Left ventricle myocardium inferior (tissue), 1 donor: ENCODE results near the gene MEGF11. TPM values are rescaled to one million over a fixed set of nuclear protein-coding genes. Genes with fewer than 3 reads are reported as not detected.

Source experiments
- DNase-seq: peaks from one replicate; pipeline ENCODE4 v3.0.0-alpha.2; 2020
- H3K27ac ChIP-seq: fragments of 200-600 bp; replicated peaks from 2 replicates; pipeline ENCODE4 v1.8.0; 2021
- H3K27me3 ChIP-seq: fragments of 200-600 bp; 2 replicates; pipeline ENCODE4 v1.8.0; 2021; ENCODE audit warnings: low read depth
- H3K36me3 ChIP-seq: fragments of 200-600 bp; 2 replicates; pipeline ENCODE4 v1.8.0; 2021
- H3K4me1 ChIP-seq: fragments of 200-600 bp; 2 replicates; pipeline ENCODE4 v1.8.0; 2021
- H3K4me3 ChIP-seq: fragments of 200-600 bp; 2 replicates; pipeline ENCODE4 v1.8.0; 2021; ENCODE audit warnings: mild to moderate bottlenecking, moderate library complexity
- H3K9me3 ChIP-seq: fragments of 200-600 bp; replicated peaks from 2 replicates; pipeline ENCODE4 v1.8.0; 2021
- CTCF ChIP-seq: fragments of 200-600 bp; IDR thresholded peaks from 2 replicates; pipeline ENCODE4 v1.8.0; 2021; ENCODE audit warnings: antibody characterized with exemption, mild to moderate bottlenecking, borderline replicate concordance
- intact Hi-C: fragments of 100-400 bp; cut with micrococcal nuclease; formaldehyde crosslinking; loops from one replicate; pipeline ENCODE4 v1.11.0; 2022
- total RNA-seq: library from RNA; stranded (reverse); fragmentation: NEBNext Ultra II Directional; extraction: Animal tissue kit (Norgen Biotek cat#: 25700); gene quantifications from one replicate; pipeline ENCODE4 v1.2.1, GENCODE V29; 2021
- donor health status: DM: no; HTN: yes; CAD: no; lungs with severe emphysema.

Gene MEGF11
- total RNA-seq, 1 donor from 2014 or later, result not detected

- Histone ChIP-seq H3K27ac (no peak overlapping the region), H3K4me3 (no peak overlapping the region), H3K36me3 (no peaks in the 10 kb centered on the region), H3K9me3 (no peaks in the 10 kb centered on the region), H3K27me3 (peaks cover 97% of the 10 kb centered on the region), H3K4me1 (no peaks in the 10 kb centered on the region)
- no peak for TF ChIP-seq CTCF
- DNase-seq, result no peak
- intact Hi-C loops, result no loop called here
Observed at GRCh38 chr15:65998486-65998885, 255.1 kb downstream of the MEGF11 start.

- intact Hi-C loops, result no loop called here
- Histone ChIP-seq H3K27ac (no peak overlapping the region), H3K27me3 (peaks cover 96% of the 10 kb centered on the region)
Observed at GRCh38 chr15:65996901-65997300, 256.6 kb downstream of the MEGF11 start.

GRCh38 chr15:65994832-65995231 lies 258.7 kb downstream of the MEGF11 start:
- Histone ChIP-seq H3K36me3 (no peaks in the 10 kb centered on the region), H3K9me3 (no peaks in the 10 kb centered on the region), H3K4me3 (no peak overlapping the region), H3K27me3 (peaks cover 96% of the 10 kb centered on the region), H3K27ac (no peak overlapping the region), H3K4me1 (no peaks in the 10 kb centered on the region)
- DNase-seq, result no peak
- TF ChIP-seq CTCF, result no peak
- intact Hi-C loops, result no loop called here

More at GRCh38 chr15:65996901-65997300, 256.6 kb downstream of the MEGF11 start:
- no peaks in the 10 kb centered on the region for H3K36me3 ChIP-seq
- H3K4me3 ChIP-seq, result no peak overlapping the region
- DNase-seq, result no peak
- H3K9me3 ChIP-seq, result no peaks in the 10 kb centered on the region
- H3K4me1 ChIP-seq, result no peaks in the 10 kb centered on the region
- TF ChIP-seq CTCF, result no peak

- H3K27ac ChIP-seq, result no peak overlapping the region
- H3K27me3 ChIP-seq, result peaks cover 96% of the 10 kb centered on the region
- TF ChIP-seq CTCF, result no peak
- no peaks in the 10 kb centered on the region for H3K9me3 ChIP-seq
- no peak for DNase-seq
- no peaks in the 10 kb centered on the region for H3K4me1 ChIP-seq
- intact Hi-C loops, result no loop called here
- H3K36me3 ChIP-seq, result no peaks in the 10 kb centered on the region
- H3K4me3 ChIP-seq, result no peak overlapping the region
Observed at GRCh38 chr15:65993762-65994161, 259.8 kb downstream of the MEGF11 start.

- Histone ChIP-seq H3K9me3 (no peaks in the 10 kb centered on the region), H3K4me3 (no peak overlapping the region), H3K27me3 (peaks cover 97% of the 10 kb centered on the region), H3K4me1 (no peaks in the 10 kb centered on the region), H3K36me3 (no peaks in the 10 kb centered on the region), H3K27ac (no peak overlapping the region)
- TF ChIP-seq CTCF, result no peak
- no peak for DNase-seq
- intact Hi-C loops, result no loop called here
Observed at GRCh38 chr15:65993236-65993635, 260.3 kb downstream of the MEGF11 start.
